GM21737 (cell line): ENCODE results near the gene ZBTB47.

Experiments
- ATAC-seq: cut with Tn5 transposase; IDR thresholded peaks from one replicate; pipeline ENCODE4 v1.9.1; 2021; ENCODE audit warnings: mild to moderate bottlenecking, moderate library complexity; ENCODE audit not compliant: unreplicated experiment

Gene ZBTB47

GRCh38 chr3:42664438-42664803, 10.9 kb downstream of the ZBTB47 start:
- ATAC-seq: no peak

GRCh38 chr3:42665050-42665878, 11.8 kb downstream of the ZBTB47 start:
- ATAC-seq: no peak

GRCh38 chr3:42666022-42666421, 12.5 kb downstream of the ZBTB47 start:
- no peak for ATAC-seq

- ATAC-seq: no peak
Observed at GRCh38 chr3:42666577-42666998, 13.1 kb downstream of the ZBTB47 start.

GRCh38 chr3:42667096-42667522, 13.6 kb downstream of the ZBTB47 start:
- ATAC-seq: no peak

- ATAC-seq: no peak
Observed at GRCh38 chr3:42667523-42668412, 14.3 kb downstream of the ZBTB47 start.

DNA sequence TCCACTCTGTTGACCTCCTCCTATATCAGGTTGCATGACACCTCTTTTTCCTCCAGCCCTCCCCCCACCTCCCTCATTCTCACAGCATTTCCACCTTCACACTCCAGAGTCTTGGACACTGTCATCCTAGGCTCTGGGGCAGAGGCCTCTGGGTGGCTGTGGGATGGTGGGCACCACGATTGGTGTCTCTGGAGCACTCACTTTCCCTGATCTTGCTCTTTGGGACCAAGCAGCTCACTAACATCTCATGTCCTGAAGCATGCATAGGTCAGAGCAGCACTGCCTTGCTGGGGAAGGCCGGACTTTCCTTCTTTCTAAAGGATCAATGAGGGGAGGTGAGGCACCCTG, 14.9 kb downstream of the ZBTB47 start:
- no peak for ATAC-seq

- ATAC-seq: no peak
Observed at GRCh38 chr3:42668793-42669217, 15.3 kb downstream of the ZBTB47 start.

- ATAC-seq: no peak
Observed at GRCh38 chr3:42670051-42670576, 16.6 kb downstream of the ZBTB47 start.

DNA sequence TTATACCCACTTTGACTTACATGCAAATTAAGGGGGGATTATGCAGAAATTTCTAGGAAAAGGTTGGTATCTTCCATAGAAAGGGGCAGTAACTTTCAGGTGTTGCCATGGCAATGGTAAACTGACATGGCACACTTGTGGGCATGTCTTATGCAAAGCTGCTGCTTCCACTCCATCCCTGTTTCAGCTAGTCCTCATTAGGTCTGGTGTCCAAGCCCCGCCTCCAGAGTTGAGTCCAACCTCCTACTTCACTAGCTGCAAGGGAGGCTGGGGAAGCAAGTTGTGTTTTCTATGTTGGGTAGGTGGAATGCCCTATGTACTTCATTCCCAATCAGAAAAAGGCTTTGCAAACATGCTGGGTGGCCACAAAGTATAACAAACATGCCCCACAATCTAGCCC, 17.2 kb downstream of the ZBTB47 start:
- ATAC-seq: no peak

GRCh38 chr3:42672515-42672914, 19.0 kb downstream of the ZBTB47 start:
- no peak for ATAC-seq

- no peak for ATAC-seq
Observed at GRCh38 chr3:42673082-42673481, 19.6 kb downstream of the ZBTB47 start.

DNA sequence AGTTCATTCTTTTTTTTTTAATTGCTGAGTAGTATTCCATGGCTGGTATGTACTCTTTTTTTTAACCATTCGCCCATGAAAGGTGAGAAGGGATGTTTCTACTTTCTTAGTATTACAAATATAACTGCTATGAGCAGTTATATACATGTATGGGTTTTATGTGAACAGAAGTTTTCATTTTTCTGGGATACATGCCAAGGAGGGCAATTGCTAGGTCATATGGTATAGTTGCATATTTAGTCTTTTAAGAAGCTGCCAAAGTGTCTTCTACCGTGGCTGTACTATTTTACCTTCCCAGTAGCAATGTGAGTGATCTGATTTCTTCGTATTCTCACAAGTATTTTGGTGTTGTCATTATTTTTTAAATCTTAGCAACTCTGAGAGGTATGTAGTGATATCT, 20.6 kb downstream of the ZBTB47 start:
- no peak for ATAC-seq

DNA sequence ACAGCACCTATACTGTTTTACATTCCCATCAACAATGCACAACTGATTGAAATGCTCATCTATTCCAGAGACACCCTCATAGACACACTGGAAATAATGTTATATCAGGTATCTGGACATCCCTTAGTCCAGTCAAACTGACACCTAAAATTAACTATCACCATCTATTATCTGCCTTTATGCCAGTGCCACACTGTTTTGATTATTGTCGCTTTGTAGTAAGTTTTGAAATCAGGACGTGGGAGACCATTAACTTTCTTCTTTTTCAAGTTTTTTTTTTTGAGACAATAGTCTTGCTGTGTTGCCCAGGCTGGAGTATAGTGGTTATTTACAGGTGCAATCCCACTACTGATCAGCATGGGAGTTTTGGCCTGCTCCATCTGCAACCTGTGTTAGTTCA, 22.4 kb downstream of the ZBTB47 start:
- no peak for ATAC-seq

- no peak for ATAC-seq
Observed at GRCh38 chr3:42678447-42678846, 24.9 kb downstream of the ZBTB47 start.

DNA sequence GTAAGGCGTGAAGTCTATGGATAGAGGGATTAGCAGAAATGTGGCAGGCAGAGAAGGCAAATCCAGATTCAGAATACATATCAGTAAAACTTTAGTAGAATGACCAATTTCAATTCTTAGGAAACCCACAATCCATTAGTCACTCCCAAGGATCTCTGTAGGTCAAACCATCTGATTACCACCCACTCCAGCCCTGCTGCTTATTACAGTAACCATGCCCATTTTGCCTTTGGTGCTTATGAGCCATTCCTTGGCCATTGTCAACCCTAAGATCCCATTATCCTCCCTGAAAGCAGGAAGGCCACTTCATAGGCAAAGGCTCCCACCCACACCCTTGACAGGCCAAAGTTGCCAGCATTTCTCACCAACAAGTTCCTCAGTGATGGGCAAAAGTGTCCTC, 26.8 kb downstream of the ZBTB47 start:
- ATAC-seq: no peak

DNA sequence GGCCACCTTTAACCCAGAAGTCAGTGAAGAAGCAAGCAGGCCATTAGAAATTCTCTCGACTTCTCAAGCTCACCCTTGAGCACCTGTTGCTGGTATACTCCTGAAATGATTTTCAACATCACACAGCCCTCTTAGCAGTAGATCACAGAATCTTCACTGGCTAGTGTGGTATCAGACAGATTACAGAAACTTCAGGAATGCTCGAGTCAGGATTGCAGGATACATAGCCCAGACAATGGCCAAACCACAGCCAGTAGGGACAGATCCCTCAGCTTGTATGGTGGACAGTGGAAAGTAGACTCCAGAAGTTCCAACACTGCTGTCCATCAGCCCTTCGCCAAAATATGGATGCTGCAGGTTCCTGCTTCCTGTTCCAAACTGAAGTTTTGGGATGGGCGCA, 27.3 kb downstream of the ZBTB47 start:
- ATAC-seq: no peak

DNA sequence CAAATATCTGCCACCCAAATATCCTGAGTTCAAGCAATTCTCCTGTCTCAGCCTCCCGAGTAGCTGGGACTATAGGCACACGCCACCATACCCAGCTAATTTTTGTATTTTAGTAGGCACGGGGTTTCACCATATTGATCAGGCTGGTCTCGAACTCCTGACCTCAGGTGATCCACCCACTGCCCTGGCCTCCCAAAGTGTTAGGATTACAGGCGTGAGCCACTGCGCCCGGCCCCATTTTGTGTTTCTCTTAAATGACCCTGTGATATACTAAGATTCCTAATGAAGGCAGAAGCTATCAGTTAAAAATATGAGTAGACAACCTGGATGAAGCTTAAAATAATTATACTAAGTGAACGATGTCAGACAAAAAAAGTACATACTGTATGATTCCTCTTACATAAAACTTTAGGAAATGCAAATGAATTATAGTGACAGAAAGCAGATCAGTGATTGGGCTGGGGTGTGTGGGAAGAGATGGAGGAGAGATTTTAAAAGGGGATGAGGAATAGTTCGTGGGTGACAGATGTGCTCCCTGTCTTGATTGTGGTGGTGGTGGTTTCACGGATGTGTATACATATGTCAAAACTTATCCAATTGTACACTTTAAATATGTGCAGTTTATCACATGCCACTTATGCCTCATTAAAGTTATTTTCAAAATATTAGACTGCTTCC, 28.0 kb downstream of the ZBTB47 start:
- ATAC-seq: no peak

DNA sequence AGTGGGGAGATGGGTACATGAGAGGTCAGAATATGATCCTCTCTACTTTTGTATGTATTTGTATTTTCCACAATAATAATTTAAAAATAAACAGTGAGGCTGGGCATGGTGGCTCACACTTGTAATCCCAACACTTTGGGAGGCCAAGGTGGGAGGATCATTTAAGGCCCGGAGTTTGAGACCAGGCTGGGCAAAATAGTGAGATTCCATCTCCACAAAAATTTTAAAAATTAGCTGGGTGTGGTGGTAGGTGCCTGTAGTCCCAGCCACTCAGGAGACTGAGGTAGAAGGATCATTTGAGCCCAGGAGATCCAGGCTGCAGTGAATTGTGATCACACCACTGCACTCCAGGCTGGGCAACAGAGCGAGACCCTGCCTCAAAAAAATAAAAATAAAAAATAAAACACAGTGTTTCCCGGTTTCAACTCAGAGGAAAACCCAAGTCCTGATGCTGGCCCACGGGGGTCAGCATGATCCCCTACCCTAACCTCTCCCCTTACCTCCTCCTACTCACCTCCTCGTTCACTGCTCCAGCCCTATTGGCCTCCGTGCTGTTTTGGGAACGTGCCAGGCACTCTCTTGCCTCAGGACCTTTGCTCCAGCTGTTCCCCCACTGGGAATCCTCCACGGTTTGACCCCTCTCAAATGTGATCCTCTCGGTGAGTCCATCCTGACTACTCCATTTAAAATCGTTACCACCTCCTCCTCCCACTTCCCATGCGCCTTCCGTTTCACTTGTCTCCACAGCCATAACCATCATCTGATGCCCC, 29.0 kb downstream of the ZBTB47 start:
- ATAC-seq: no peak

DNA sequence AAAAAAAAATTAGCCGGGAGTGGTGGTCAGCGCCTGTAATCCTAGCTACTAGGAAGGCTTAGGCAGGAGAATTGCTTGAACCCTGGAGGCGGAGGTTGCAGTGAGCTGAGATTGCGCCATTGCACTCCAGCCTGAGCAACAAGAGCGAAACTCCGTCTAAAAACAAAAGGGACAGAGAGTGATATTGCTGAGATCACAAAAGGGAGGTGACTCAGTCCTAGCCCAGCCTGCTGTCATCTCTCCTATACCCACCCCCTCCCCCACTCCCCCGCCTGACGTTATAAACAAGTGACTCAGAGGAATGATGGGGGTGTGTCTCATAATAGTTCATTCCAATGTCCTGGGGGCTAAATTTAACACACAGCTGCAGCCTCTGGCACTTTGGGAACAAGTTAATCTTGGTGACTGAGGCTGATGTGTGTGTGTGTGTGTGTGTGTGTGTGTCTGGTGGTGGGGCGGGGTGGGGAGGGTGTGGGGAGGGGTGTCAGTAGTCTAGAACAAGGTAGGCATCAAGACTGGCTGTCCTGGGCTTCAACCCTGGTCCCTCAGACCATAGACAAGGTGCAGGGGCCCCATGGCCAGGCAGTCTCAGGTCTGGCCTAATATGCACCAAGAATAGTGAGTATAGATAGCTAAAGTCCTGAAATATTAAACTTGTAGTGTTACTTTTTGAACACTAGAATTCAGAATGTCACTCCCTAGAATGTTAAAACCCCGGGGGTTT, 30.5 kb downstream of the ZBTB47 start:
- ATAC-seq: no peak
